Gastrocnemius medialis (tissue), 4 donors: ENCODE measurements around the gene POLN.

ENCODE experiments used
- CTCF ChIP-seq, 5 experiments: fragments of 450-650 bp in 3 of 5; fragments of 200-600 bp in 2 of 5; sonication (generic) in 2 of 5; IDR thresholded peaks in 4 of 5; conservative IDR thresholded peaks in 1 of 5; 1 replicate in 4 of 5; 2 replicates in 1 of 5; pipeline ENCODE4 v1.5.1; 2016 to 2019; ENCODE audit warnings: antibody characterized with exemption in 5 of 5, mild to moderate bottlenecking in 3 of 5, moderate library complexity in 3 of 5
- POLR2A ChIP-seq, 2 donors: fragments of 450-650 bp; IDR thresholded peaks; one replicate each; pipeline ENCODE4 v1.6.1; 2017; ENCODE audit warnings: antibody characterized with exemption in 2 of 2, mild to moderate bottlenecking in 2 of 2, moderate library complexity in 2 of 2

GRCh38 chr4:2066011-2066551 lies 175.8 kb downstream of the POLN start:
- TF ChIP-seq CTCF (IDR thresholded peaks at IDR 0.05 in 4 of 5, conservative IDR thresholded peaks at IDR 0.05 in 1 of 5) (no peak), POLR2A (IDR thresholded peaks at IDR 0.05) (no peak)
